WERI-Rb-1 (cell line): ENCODE measurements around the gene IER5L.

ENCODE experiments used
- DNase-seq: peaks from one replicate; pipeline ENCODE4 v3.0.0-alpha.2; 2020
- H3K27ac ChIP-seq: fragments of 250-450 bp; sonication (Bioruptor Pico); 2 replicates; pipeline ENCODE4 v1.5.1; 2020; ENCODE audit warnings: mild to moderate bottlenecking, moderate library complexity
- H3K27me3 ChIP-seq: fragments of 250-450 bp; sonication (Bioruptor Pico); 2 replicates; pipeline ENCODE4 v1.5.1; 2021; ENCODE audit warnings: mild to moderate bottlenecking, low read depth, moderate library complexity; ENCODE audit not compliant: insufficient read depth, severe bottlenecking
- H3K36me3 ChIP-seq: fragments of 250-450 bp; sonication (Bioruptor Pico); 2 replicates; pipeline ENCODE4 v1.5.1; 2020; ENCODE audit warnings: mild to moderate bottlenecking, moderate library complexity
- H3K4me3 ChIP-seq: 2 replicates; pipeline ENCODE4 v1.5.1; 2011; ENCODE audit warnings: low read depth, mild to moderate bottlenecking, control low read depth, low read length
- H3K9me3 ChIP-seq: fragments of 250-450 bp; sonication (Bioruptor Pico); 2 replicates; pipeline ENCODE4 v1.5.1; 2021; ENCODE audit warnings: mild to moderate bottlenecking, moderate library complexity; ENCODE audit not compliant: severe bottlenecking
- TF ChIP-seq, protein P1 (sequence below): IDR thresholded peaks from 2 replicates; pipeline ENCODE4 v1.5.1; 2011; ENCODE audit warnings: low read depth, mild to moderate bottlenecking, control low read depth, inconsistent platforms, low read length

IER5L gene

DNA sequence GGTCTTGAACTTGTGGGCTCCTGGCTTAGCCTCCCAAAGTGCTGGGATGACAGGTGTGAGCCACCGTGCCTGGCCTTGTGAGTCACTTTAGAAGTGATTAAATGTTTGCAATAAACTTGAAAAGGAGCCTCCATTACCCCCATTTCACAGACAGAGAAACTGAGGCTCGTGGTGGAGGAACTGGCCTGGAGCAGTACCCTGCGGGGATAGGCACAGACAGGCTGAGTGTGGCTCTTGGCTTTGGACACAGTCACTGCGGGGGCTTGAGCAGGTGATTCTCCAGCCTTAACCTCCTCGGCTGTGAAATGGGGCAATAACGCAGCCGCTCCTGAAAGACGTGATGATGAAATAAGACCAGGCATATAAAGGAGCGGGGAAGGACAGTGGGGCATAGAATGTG is 40.9 kb upstream of the IER5L start:
- no peak overlapping the region for H3K4me3 ChIP-seq
- no peak for DNase-seq
- no peaks in the 10 kb centered on the region for H3K36me3 ChIP-seq
- TF ChIP-seq, protein P1, sequence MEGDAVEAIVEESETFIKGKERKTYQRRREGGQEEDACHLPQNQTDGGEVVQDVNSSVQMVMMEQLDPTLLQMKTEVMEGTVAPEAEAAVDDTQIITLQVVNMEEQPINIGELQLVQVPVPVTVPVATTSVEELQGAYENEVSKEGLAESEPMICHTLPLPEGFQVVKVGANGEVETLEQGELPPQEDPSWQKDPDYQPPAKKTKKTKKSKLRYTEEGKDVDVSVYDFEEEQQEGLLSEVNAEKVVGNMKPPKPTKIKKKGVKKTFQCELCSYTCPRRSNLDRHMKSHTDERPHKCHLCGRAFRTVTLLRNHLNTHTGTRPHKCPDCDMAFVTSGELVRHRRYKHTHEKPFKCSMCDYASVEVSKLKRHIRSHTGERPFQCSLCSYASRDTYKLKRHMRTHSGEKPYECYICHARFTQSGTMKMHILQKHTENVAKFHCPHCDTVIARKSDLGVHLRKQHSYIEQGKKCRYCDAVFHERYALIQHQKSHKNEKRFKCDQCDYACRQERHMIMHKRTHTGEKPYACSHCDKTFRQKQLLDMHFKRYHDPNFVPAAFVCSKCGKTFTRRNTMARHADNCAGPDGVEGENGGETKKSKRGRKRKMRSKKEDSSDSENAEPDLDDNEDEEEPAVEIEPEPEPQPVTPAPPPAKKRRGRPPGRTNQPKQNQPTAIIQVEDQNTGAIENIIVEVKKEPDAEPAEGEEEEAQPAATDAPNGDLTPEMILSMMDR = no peak
- no peaks in the 10 kb centered on the region for H3K27me3 ChIP-seq
- no peak overlapping the region for H3K27ac ChIP-seq
- no peaks in the 10 kb centered on the region for H3K9me3 ChIP-seq

DNA sequence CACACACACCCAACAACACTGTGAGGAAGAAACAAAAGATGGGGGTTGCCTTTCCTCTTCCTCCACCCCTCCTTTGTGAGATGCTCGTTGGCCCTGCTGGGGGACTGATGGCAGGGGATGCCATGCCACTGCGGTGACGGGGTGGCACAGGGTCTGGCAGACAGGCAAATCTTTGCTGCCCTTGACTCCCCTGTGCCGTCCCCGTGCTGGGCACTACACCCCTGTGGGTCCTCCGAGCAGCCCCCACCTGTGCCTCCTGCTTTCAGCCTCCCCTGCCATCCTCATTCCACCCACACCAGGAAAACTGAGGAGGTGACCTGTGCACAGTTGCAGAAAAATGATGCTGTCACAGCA is 40.2 kb upstream of the IER5L start:
- no peaks in the 10 kb centered on the region for H3K27me3 ChIP-seq
- TF ChIP-seq, protein P1 = no peak
- no peaks in the 10 kb centered on the region for H3K36me3 ChIP-seq
- no peak overlapping the region for H3K4me3 ChIP-seq
- no peaks in the 10 kb centered on the region for H3K9me3 ChIP-seq
- no peak for DNase-seq
- H3K27ac ChIP-seq = no peak overlapping the region

DNA sequence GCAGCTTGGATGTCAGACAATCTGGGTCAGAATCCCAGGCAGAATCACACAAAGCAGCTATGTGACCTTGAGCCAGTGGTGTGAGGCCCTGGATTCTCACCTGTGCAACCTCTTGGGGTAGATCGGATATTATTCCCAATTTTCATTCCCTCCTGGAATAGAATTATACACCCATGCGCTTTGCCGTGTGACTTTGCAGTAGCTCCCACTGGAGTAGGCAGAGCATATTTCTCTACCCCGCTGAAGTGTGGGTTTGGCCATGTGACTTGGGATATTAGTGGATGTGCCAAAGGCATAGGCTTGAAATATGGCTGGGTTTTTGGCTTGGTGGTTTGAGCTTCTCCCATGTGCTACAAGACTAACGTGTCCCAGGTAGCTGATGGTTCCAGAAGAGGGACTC is 35.5 kb upstream of the IER5L start:
- no peaks in the 10 kb centered on the region for H3K9me3 ChIP-seq
- TF ChIP-seq, protein P1 = no peak
- no peaks in the 10 kb centered on the region for H3K36me3 ChIP-seq
- no peak overlapping the region for H3K4me3 ChIP-seq
- H3K27me3 ChIP-seq = no peaks in the 10 kb centered on the region
- no peak overlapping the region for H3K27ac ChIP-seq
- DNase-seq = no peak

DNA sequence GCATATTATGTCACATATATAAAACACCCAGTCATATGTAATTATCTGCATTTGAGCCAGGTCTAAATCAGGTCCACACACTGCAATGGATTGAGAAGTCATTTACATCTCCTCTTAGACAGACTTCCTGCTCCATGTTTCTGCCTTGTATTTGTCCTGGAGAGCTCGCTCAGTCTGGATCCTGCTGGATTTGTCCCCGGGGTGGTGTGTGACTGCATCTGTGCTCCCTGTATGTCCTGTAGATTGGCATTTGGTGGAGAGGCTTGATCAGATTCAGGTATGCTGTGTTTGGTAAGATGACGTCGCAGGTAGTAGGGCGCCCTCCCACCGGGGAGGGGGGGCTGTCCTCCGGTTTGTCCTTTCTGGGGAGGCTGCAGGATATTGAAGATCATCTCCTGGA is 33.6 kb upstream of the IER5L start:
- no peak for DNase-seq
- Histone ChIP-seq H3K4me3 (no peak overlapping the region), H3K9me3 (no peaks in the 10 kb centered on the region), H3K27ac (no peak overlapping the region), H3K27me3 (no peaks in the 10 kb centered on the region), H3K36me3 (no peaks in the 10 kb centered on the region)
- TF ChIP-seq, protein P1 = no peak

DNA sequence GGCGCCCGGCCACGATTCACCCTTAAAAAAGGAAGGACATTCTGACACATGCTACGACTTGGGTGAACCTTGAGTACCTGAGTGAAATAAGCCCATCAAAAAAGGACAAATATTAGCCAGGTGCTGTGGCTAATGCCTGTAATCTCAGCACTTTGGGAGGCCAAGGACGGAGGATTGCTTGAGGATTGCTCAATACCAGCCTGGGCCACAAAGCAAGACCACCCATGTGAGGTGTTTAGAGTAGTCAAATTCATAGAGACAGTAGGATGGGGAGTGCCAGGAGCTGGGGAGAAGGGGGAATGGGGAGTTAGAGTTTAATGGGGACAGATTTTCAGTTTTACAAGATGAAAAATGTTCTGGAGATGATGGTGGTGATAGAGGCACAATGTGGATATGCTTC is 32.1 kb upstream of the IER5L start:
- Histone ChIP-seq H3K4me3 (no peak overlapping the region), H3K36me3 (no peaks in the 10 kb centered on the region), H3K27ac (no peak overlapping the region), H3K27me3 (no peaks in the 10 kb centered on the region), H3K9me3 (no peaks in the 10 kb centered on the region)
- TF ChIP-seq, protein P1 = no peak
- no peak for DNase-seq

DNA sequence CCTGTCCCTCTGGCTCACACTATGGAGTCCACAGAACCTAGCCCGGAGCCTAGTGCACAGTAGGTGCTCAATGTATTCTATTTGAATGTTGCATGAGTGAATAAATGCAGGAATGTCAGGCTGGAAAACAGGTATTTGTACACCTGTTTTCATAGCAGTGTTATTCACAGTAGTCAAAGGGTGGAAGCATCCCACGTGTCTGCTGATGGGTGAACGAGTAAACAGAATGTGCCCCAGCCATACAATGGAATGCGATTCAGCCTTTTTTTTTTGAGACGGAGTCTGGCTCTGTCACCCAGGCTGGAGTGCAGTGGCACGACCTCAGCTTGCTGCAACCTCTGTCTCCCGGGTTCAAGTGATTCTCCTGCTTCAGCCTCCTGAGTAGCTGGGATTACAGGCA is 31.5 kb upstream of the IER5L start:
- Histone ChIP-seq H3K36me3 (no peaks in the 10 kb centered on the region), H3K4me3 (no peak overlapping the region), H3K9me3 (no peaks in the 10 kb centered on the region), H3K27me3 (no peaks in the 10 kb centered on the region), H3K27ac (no peak overlapping the region)
- TF ChIP-seq, protein P1 = no peak
- no peak for DNase-seq
